Heart right ventricle (tissue), 16 donors: Measurements from ENCODE around the gene UBB. TPM values are rescaled to one million over a fixed set of nuclear protein-coding genes. Genes with fewer than 3 reads are reported as not detected.

Experiments
- ATAC-seq, 8 donors: fragments of 200-7000 bp; cut with Tn5 transposase; one replicate each; pipeline ENCODE4 v1.9.1; 2020; ENCODE audit warnings: mild to moderate bottlenecking in 8 of 8, moderate library complexity in 8 of 8, moderate number of reproducible peaks in 1 of 8
- DNase-seq, 2 donors: peaks; one replicate each; pipeline ENCODE4 v3.0.0-alpha.2; 2020
- H3K27ac ChIP-seq, 10 donors: fragments of 200-600 bp; sonication (generic) in 2 of 10; one replicate each; pipeline versions ENCODE4 v1.5.0 to v1.8.0; 2020 to 2022; ENCODE audit warnings: mild to moderate bottlenecking in 3 of 10
- H3K27me3 ChIP-seq, 7 donors: fragments of 200-600 bp; one replicate each; pipeline ENCODE4 v1.8.0; 2021 to 2022; ENCODE audit warnings: mild to moderate bottlenecking in 2 of 7
- H3K36me3 ChIP-seq, 9 donors: fragments of 200-600 bp; sonication (generic) in 1 of 9; one replicate each; pipeline versions ENCODE4 v1.5.0 to v1.8.0; 2020 to 2022; ENCODE audit warnings: mild to moderate bottlenecking in 2 of 9
- H3K4me1 ChIP-seq, 9 donors: fragments of 200-600 bp; sonication (generic) in 1 of 9; one replicate each; pipeline versions ENCODE4 v1.5.0 to v1.8.0; 2020 to 2022; ENCODE audit warnings: mild to moderate bottlenecking in 4 of 9
- H3K4me3 ChIP-seq, 10 donors: fragments of 200-600 bp; sonication (generic) in 2 of 10; one replicate each; pipeline versions ENCODE4 v1.5.0 to v1.8.0; 2020 to 2022; ENCODE audit warnings: mild to moderate bottlenecking in 7 of 10, moderate library complexity in 2 of 10
- H3K9me3 ChIP-seq, 11 donors: fragments of 200-600 bp in 10 of 11; sonication (generic) in 2 of 11; one replicate each; pipeline versions ENCODE4 v1.5.0 to v1.8.0; 2013 to 2022; ENCODE audit warnings: mild to moderate bottlenecking in 2 of 11, control low read depth in 1 of 11, moderate library complexity in 1 of 11
- CTCF ChIP-seq, 9 donors: fragments of 200-600 bp; sonication (generic) in 2 of 9; IDR thresholded peaks; one replicate each; pipeline versions ENCODE4 v1.5.0 to v1.8.0; 2021 to 2022; ENCODE audit warnings: antibody characterized with exemption in 9 of 9, mild to moderate bottlenecking in 5 of 9, moderate library complexity in 1 of 9
- WGBS, 2 donors: extraction: QIAGEN DNeasy Blood & Tissue Kit; methylation state at CpG; one replicate each; pipeline ENCODE4 v1.1.7; 2013; ENCODE audit warnings: inconsistent platforms in 1 of 2; 5-methylcytosine and 5-hydroxymethylcytosine counted together
- intact Hi-C, 10 donors: fragments of 100-400 bp; cut with DNase I; formaldehyde crosslinking; loops; one replicate each; pipeline versions ENCODE4 v1.11.1 to v1.14.2; 2022
- polyA plus RNA-seq, 2 donors: library from polyadenylated mRNA; stranded (reverse); fragments of 200-250 nt; gene quantifications; one replicate each; pipeline ENCODE4 v1.2.3, GENCODE V29; 2013
- total RNA-seq, 10 donors: library from RNA; stranded (reverse); fragmentation: NEBNext Ultra II Directional in 3 of 10; extraction: Animal tissue kit (Norgen Biotek cat#: 25700) in 3 of 10; gene quantifications; one replicate each; pipeline versions ENCODE4 v1.2.1 to v1.2.4, GENCODE V29; 2021 to 2023
- donor health status: Arrhythmogenic right ventricular cardiomyopathy.
- donor health status: ischemic (EF 13 %, LVEDD 7.1; RV severe dilation, severe dysfunction).
- donor health status: healthy with polysubstance abuse.
- donor health status: DM: no; HTN: yes; CAD: no.
- donor health status: DM: no; HTN: no; CAD: no.
- donor health status: ischemic (EF 25% LVEDD 6.9; RV normal size, moderate dysfunction).
- donor health status: ischemic (EF 25% LVEDD 5.7; RV mildly dilated, moderate dysfunction).
- donor health status: healthy.
- donor health status: DM: yes; HTN: yes; CAD: no.
- donor health status: Ischemic cardiomyopathy.
- donor health status: ischemic (EF 35%, LVEDD 5.7; RV mildly dilated, moderate dysfunction).
- donor health status: nonischemic (EF 11% LVEDD 7.7; RV severe dilation, severe dysfunction).
- donor health status: DM: yes; HTN: yes; CAD: no.
- donor health status: PGD.
- donor health status: ischemic (EF 29% LVEDD 5.4; RV normal size, mild dysfunction).
- donor health status: nonischemic (EF 23%, LVEDD 6.1; RV moderate dilation, normal function).

The UBB gene
- total and polyA plus RNA-seq, 12 donors: 400 to 2,151 (median 1,794) TPM

GRCh38 chr17:16417399-16417798 is 36.5 kb downstream of the UBB start:
- ATAC-seq (no peak), DNase-seq (no peak)
- H3K4me3 ChIP-seq: no peak overlapping the region
- 90 to 92% methylated on average over 7 of the region's 7 CpGs for WGBS, 2 donors
- no peaks in the 10 kb centered on the region for H3K9me3 ChIP-seq
- peaks cover 0 to 49% (median 6%) of the 10 kb centered on the region in 9 donors for H3K36me3 ChIP-seq
- peak overlapping the region in 8 of 10 donors; percentile 78 to 97 (median 94) for H3K27ac ChIP-seq
- intact Hi-C loops: loop anchor here in 2 of 10 donors (2.0 to 10.0 kb wide), 3 partner anchors 33 to 53 kb away; partner anchors contain the start of gene UBB (in 1 of the 2)
- TF ChIP-seq CTCF (IDR thresholded peaks at IDR 0.05): no peak
- H3K4me1 ChIP-seq: peaks cover 0 to 54% (median 31%) of the 10 kb centered on the region in 9 donors
- no peaks in the 10 kb centered on the region for H3K27me3 ChIP-seq

- peaks cover 0 to 54% (median 31%) of the 10 kb centered on the region in 9 donors for H3K4me1 ChIP-seq
- H3K27me3 ChIP-seq: no peaks in the 10 kb centered on the region
- DNase-seq (no peak), ATAC-seq (peak in 1 of 8 donors; percentile 32)
- H3K4me3 ChIP-seq: no peak overlapping the region
- no peak for TF ChIP-seq CTCF (IDR thresholded peaks at IDR 0.05)
- H3K9me3 ChIP-seq: no peaks in the 10 kb centered on the region
- WGBS, 2 donors: 66 to 70% methylated on average over 7 of the region's 7 CpGs
- peak overlapping the region in 5 of 10 donors; percentile 26 to 97 (median 64) for H3K27ac ChIP-seq
- H3K36me3 ChIP-seq: peaks cover 0 to 56% (median 6%) of the 10 kb centered on the region in 9 donors
- intact Hi-C loops: loop anchor here in 2 of 10 donors (2.0 to 10.0 kb wide), 3 partner anchors 33 to 53 kb away; partner anchors contain the start of gene UBB (in 1 of the 2)
Observed at GRCh38 chr17:16417896-16418684, 37.2 kb downstream of the UBB start.

- no peak for TF ChIP-seq CTCF (IDR thresholded peaks at IDR 0.05)
- Histone ChIP-seq H3K4me1 (peaks cover 0 to 54% (median 31%) of the 10 kb centered on the region in 9 donors), H3K36me3 (peaks cover 0 to 62% (median 6%) of the 10 kb centered on the region in 9 donors), H3K4me3 (no peak overlapping the region), H3K27me3 (no peaks in the 10 kb centered on the region), H3K27ac (peak overlapping the region in 4 of 10 donors; percentile 12 to 97 (median 42)), H3K9me3 (no peaks in the 10 kb centered on the region)
- 44 to 88% methylated on average over 2 of the region's 2 CpGs for WGBS, 2 donors
- DNase-seq (no peak), ATAC-seq (no peak)
- intact Hi-C loops: loop anchor here in 2 of 10 donors (5.0 to 10.0 kb wide), 2 partner anchors 36 to 54 kb away; partner anchors contain the start of gene UBB (in 1 of the 2)
Observed at GRCh38 chr17:16418685-16419068, 37.8 kb downstream of the UBB start.

- ATAC-seq: no peak
- H3K36me3 ChIP-seq: peaks cover 0 to 68% (median 6%) of the 10 kb centered on the region in 9 donors
- 77 to 84% methylated on average over 8 of the region's 8 CpGs for WGBS, 2 donors
Observed at GRCh38 chr17:16419074-16419928, 38.4 kb downstream of the UBB start.

More at GRCh38 chr17:16419074-16419928, 38.4 kb downstream of the UBB start:
- no peak for TF ChIP-seq CTCF (IDR thresholded peaks at IDR 0.05)
- DNase-seq: no peak
- Histone ChIP-seq H3K27me3 (no peaks in the 10 kb centered on the region), H3K9me3 (no peaks in the 10 kb centered on the region), H3K27ac (peak overlapping the region in 5 of 10 donors; percentile 12 to 97 (median 21)), H3K4me3 (no peak overlapping the region), H3K4me1 (peaks cover 0 to 54% (median 31%) of the 10 kb centered on the region in 9 donors)
- intact Hi-C loops: loop anchor here in 2 of 10 donors (5.0 to 10.0 kb wide), 2 partner anchors 37 to 54 kb away; partner anchors contain the start of gene UBB (in 1 of the 2)
